Activated naive CD4-positive, alpha-beta T cell treated with Interleukin-2 at 50 U/mL for 16 hours (primary cell): ENCODE data around the gene MGAT3.

ENCODE experiments used
- DNase-seq: peaks from one replicate; pipeline ENCODE4 v3.0.0-alpha.2; 2020

The MGAT3 gene

GRCh38 chr22:39532215-39533073, 75.6 kb downstream of the MGAT3 start, which contains the start of gene RPS19BP1:
TSS of gene RPS19BP1 (minus strand) at chr22:39532748. CDS start at chr22:39532738, 10 bp downstream.
- DNase-seq: peak; percentile 100

DNA sequence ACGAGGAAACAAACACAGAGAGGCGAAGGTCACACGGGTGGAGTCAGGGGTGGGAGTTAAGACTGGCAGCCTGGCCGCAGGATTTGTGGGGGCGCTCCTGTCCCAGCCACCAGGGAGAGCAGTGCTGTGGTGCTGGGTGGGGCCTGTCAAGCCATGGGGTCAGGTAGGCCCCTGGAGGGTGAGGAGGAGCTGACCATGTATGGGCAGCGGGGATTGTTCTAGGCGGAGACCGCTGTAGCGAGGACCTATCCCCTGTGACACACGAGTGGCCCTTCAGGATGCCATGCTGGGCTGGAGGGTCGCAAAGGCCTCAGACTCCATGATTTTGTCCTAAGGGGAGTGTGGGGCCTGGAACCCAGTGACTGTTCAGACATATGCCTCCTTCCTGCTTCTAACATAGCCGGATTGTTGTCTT, 77.3 kb downstream of the MGAT3 start:
- DNase-seq: no peak

- DNase-seq: peak; percentile 84
Measured at GRCh38 chr22:39534591-39535356, 78.0 kb downstream of the MGAT3 start.

DNA sequence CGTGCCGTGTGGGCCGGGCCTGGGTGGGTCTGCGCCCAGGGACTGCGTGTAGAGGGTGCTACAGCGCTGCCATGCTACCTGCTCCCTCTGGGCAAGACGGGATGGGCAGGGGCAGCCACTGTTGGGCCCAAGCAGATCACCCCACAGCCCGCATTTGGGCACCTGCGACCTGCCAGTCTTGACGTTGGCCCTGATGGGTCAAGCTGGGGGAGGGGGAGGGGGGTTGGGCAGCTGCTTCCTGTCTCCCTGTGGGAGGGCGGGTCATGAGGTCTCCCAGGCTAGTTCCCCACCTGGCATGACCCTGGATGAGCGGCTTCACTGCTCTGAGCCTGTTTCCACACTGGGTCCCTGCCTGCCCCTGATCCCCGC, 78.5 kb downstream of the MGAT3 start:
- DNase-seq: no peak

DNA sequence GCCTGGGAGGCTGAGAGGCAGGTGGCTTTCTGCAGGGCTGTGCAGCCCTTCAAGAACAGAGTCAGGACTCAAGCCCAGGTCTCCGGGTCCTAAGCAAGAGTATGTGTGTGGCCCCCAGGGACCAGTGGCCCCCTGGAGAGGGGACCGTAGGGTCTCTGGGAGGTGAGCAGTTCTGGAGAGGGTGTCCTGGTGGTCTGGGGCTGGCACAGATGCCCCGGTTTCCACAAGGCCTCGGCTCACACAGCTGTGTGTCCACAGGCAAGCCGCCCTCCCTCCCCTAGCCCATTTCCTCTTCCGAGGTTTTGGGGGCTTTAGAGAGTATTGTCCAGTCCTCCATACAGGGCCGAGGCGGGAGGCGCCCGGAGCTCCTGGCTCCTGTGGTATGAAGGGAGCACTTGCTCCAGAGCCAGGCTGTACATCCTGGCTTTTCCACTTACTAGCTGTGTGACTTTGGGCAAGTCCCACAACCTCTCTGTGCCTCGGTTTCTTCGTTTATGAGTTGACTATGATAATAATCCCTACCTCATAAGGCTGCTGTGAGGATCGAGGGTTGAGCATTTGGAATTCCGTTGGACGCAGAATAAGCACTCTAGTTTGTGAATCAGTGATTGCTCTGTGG, 79.1 kb downstream of the MGAT3 start:
- no peak for DNase-seq

DNA sequence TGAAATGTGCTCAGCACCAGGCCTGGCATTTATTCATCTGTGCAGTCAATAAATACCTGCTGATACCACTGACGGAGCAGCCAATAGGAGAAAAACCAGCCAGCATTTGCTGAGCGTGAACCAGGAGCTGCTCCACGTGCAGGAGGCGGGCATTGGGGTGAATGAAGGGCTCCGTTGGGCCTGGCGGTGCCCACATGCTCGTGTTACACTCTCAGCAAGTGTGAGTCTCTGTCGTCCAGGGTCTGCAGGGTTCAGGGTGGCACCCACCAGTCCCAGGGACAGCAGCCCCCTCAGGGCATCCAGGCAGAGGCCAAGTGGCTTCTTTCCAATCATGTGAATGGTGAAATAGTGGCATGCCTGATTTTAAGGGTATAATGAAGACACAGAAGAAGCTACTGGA, 79.9 kb downstream of the MGAT3 start:
- no peak for DNase-seq

GRCh38 chr22:39537975-39538374, 81.2 kb downstream of the MGAT3 start:
- no peak for DNase-seq
